ENCODE results near the gene SNAPC2. TPM values are rescaled to one million over a fixed set of nuclear protein-coding genes. Genes with fewer than 3 reads are reported as not detected.

SNAPC2 gene
- total and polyA plus RNA-seq, 2 donors (not counting 1 experiment from before 2014, with no cell fraction given) = 19.9 to 21.7 TPM

DNA sequence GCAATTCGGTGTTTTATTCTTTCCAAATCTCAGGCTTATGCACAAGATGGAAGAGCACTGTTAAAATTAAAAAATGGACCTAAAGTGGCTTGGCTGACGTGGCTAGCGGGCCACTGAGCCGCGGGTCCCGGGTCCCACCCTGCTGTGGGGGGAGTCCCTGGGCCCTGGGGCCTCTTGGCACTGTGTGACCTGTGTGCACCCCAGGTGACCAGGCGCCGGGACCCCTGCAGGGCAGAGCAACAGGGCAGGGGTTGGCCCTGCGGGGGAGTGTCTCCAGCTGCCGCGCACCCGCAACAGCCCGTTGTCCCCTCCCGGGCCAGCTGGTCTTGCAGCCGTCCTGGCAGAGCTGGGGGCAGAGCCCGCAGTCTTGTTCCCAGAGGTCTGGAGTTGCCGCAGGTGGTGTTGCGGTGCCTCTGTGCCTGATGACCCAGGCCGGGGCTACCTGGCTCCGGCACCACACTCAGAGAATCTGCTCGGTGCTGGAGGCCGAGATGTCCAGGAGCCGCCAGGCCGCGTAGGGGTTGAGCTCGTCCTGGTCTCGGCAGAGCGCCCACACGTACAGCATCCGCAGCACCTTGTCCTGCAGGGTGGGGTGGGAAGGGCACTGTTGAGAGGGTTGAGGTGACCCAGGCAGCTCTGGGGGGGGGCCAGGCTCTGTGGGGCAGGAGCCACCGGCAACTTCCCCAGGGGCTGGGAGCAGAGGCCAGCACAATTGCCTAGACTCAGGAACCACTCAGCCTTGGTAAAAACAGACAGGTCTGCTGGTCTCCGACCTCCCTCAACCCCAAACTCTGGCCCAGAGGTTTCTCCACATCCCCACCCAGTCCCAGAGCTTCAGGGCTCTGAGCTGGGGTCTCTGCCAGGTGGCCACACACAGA is 6.8 kb downstream of the SNAPC2 start:
- H4K20me1 ChIP-seq (ENCODE audit: control insufficient read depth, insufficient read depth, low read length, poor library complexity, severe bottlenecking) = peaks cover 32% of the 10 kb centered on the region
- peaks cover 5% of the 10 kb centered on the region for H3K79me2 ChIP-seq (ENCODE audit: control insufficient read depth, insufficient read depth, low read length)
- peaks cover 2 to 27% of the 10 kb centered on the region in 2 experiments for H3K36me3 ChIP-seq (replicated peaks in 1 of 2; ENCODE audit: control extremely low read depth in 1 of 2, control insufficient read depth in 1 of 2, extremely low read depth in 1 of 2, insufficient read depth in 2 of 2, low read length in 1 of 2)
- H3K4me2 ChIP-seq (replicated peaks; ENCODE audit: low read depth, low read length, poor library complexity, severe bottlenecking) = peak overlapping the region; percentile 94
- intact Hi-C loops (cut with micrococcal nuclease) = no loop called here
- H3K27me3 ChIP-seq (replicated peaks in 1 of 4; ENCODE audit: control extremely low read depth in 1 of 4, control insufficient read depth in 3 of 4, insufficient read depth in 4 of 4, low read length in 3 of 4) = no peaks in the 10 kb centered on the region
- Mint-ChIP-seq H3K9me3 (ENCODE audit: insufficient read depth) (no peaks in the 10 kb centered on the region), H3K27me3 (no peaks in the 10 kb centered on the region), H3K27ac (peak overlapping the region; percentile 32), H3K4me3 (peak overlapping the region; percentile 76), H3K4me1 (peaks cover 18% of the 10 kb centered on the region)
- TF ChIP-seq EZH2 (IDR thresholded peaks at IDR 0.05; ENCODE audit: borderline replicate concordance, insufficient read depth, low read depth, low read length, poor library complexity, severe bottlenecking) = no peak
- TF ChIP-seq, protein P1, sequence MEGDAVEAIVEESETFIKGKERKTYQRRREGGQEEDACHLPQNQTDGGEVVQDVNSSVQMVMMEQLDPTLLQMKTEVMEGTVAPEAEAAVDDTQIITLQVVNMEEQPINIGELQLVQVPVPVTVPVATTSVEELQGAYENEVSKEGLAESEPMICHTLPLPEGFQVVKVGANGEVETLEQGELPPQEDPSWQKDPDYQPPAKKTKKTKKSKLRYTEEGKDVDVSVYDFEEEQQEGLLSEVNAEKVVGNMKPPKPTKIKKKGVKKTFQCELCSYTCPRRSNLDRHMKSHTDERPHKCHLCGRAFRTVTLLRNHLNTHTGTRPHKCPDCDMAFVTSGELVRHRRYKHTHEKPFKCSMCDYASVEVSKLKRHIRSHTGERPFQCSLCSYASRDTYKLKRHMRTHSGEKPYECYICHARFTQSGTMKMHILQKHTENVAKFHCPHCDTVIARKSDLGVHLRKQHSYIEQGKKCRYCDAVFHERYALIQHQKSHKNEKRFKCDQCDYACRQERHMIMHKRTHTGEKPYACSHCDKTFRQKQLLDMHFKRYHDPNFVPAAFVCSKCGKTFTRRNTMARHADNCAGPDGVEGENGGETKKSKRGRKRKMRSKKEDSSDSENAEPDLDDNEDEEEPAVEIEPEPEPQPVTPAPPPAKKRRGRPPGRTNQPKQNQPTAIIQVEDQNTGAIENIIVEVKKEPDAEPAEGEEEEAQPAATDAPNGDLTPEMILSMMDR (IDR thresholded peaks at IDR 0.05) = no peak
- H3K9ac ChIP-seq (ENCODE audit: low read length) = no peak overlapping the region
- ChIA-PET POLR2A (interaction anchor here (0.6 to 1.0 kb wide), 2 partner anchors 63 to 463 kb away, joined by 3 read pairs; partner anchors contain the start of gene RAB11B), CTCF (interaction anchor here (1.1 to 1.8 kb wide), 5 partner anchors 9 to 73 kb away, joined by 3 to 9 read pairs (median 3); no protein-coding TSS in a partner anchor)
- ATAC-seq (ENCODE audit: low read depth) = no peak
- H3K4me3 ChIP-seq (ENCODE audit: control extremely low read depth in 1 of 5, extremely low read depth in 1 of 5, insufficient read depth in 1 of 5, low read depth in 2 of 5, low read length in 4 of 5) = no peak overlapping the region
- no peak overlapping the region for H2AFZ ChIP-seq (ENCODE audit: insufficient read depth, low read depth, low read length, poor library complexity, severe bottlenecking)
- DNase-seq = no peak
- no peak overlapping the region for H3K27ac ChIP-seq (ENCODE audit: low read length in 2 of 2)
- 96% methylated on average over 32 of the region's 32 CpGs for WGBS (ENCODE audit: insufficient coverage)
- H3K4me1 ChIP-seq (ENCODE audit: control insufficient read depth in 2 of 2, insufficient read depth in 2 of 2, low read length in 2 of 2) = peaks cover 11 to 14% of the 10 kb centered on the region in 2 donors
- H3K9me3 ChIP-seq (ENCODE audit: control extremely low read depth in 1 of 3, control insufficient read depth in 2 of 3, insufficient read depth in 1 of 3, low read length in 2 of 3) = no peaks in the 10 kb centered on the region
